ENCODE measurements around the gene SH3D19. TPM values are rescaled to one million over a fixed set of nuclear protein-coding genes. Genes with fewer than 3 reads are reported as not detected.
"Not testable (repeated sequence)": the region's sequence is repeated elsewhere in the genome, so short reads cannot be mapped to it uniquely, and the experiment has no call there.

The SH3D19 gene
- total RNA-seq, 1 donor from 2014 or later = 158 TPM

- no peak for DNase-seq (ENCODE audit: low spot score)
Measured at GRCh38 chr4:151098979-151099228, 226.5 kb downstream of the SH3D19 start.

GRCh38 chr4:151097759-151098158 is 227.6 kb downstream of the SH3D19 start:
- DNase-seq (ENCODE audit: low spot score) = no peak

GRCh38 chr4:151095142-151095541 is 230.3 kb downstream of the SH3D19 start:
- no peak for DNase-seq (ENCODE audit: low spot score)

- no peak for DNase-seq (ENCODE audit: low spot score)
Measured at GRCh38 chr4:151094290-151094751, 231.1 kb downstream of the SH3D19 start.

GRCh38 chr4:151093203-151093602 is 232.2 kb downstream of the SH3D19 start:
- no peak for DNase-seq (ENCODE audit: low spot score)

GRCh38 chr4:151092488-151092887 is 232.9 kb downstream of the SH3D19 start:
- no peak for DNase-seq (ENCODE audit: low spot score)

- no peak for DNase-seq (ENCODE audit: low spot score)
Measured at GRCh38 chr4:151091047-151091446, 234.4 kb downstream of the SH3D19 start.

GRCh38 chr4:151087467-151087866 is 237.9 kb downstream of the SH3D19 start:
- no peak for DNase-seq (ENCODE audit: low spot score)

- not testable (repeated sequence) for DNase-seq (ENCODE audit: low spot score)
Measured at GRCh38 chr4:151077978-151078377, 247.4 kb downstream of the SH3D19 start.

GRCh38 chr4:151074416-151074916 is 250.9 kb downstream of the SH3D19 start:
- no peak for DNase-seq (ENCODE audit: low spot score)

Other genes starting within 250 kb of the SH3D19 start
- gene RPS3A, start 226.0 kb downstream of the SH3D19 start, total RNA-seq (ENCODE audit: insufficient read depth, low replicate concordance) = 2,620 TPM
- gene PRSS48, start 48.4 kb downstream of the SH3D19 start, total RNA-seq (ENCODE audit: insufficient read depth, low replicate concordance) = not detected
- 3.4 TPM for gene FHIP1A, start 83.6 kb upstream of the SH3D19 start, total RNA-seq (ENCODE audit: insufficient read depth, low replicate concordance)